ENCODE data around the gene PLEKHM2.

DNA sequence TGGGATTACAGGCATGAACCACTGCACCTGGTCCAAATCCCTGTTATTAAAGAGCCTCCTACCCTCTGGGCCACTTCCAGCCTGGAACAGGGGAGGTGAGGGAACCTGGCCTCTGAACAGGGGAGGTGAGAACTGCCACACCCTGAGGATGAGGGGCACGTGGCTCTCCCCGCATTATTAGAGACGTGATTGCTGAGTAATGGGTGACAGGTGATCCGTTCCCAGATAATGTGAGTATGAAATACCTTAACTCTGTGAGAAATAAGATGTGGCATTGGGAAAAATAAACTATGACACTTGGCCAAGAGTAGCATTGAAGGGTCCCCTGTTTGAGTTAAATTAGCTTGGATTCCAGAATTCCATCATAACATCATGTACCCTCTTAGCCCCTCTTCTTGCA lies 38.3 kb downstream of the PLEKHM2 start:
- TF ChIP-seq, protein P1, sequence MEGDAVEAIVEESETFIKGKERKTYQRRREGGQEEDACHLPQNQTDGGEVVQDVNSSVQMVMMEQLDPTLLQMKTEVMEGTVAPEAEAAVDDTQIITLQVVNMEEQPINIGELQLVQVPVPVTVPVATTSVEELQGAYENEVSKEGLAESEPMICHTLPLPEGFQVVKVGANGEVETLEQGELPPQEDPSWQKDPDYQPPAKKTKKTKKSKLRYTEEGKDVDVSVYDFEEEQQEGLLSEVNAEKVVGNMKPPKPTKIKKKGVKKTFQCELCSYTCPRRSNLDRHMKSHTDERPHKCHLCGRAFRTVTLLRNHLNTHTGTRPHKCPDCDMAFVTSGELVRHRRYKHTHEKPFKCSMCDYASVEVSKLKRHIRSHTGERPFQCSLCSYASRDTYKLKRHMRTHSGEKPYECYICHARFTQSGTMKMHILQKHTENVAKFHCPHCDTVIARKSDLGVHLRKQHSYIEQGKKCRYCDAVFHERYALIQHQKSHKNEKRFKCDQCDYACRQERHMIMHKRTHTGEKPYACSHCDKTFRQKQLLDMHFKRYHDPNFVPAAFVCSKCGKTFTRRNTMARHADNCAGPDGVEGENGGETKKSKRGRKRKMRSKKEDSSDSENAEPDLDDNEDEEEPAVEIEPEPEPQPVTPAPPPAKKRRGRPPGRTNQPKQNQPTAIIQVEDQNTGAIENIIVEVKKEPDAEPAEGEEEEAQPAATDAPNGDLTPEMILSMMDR (conservative IDR thresholded peaks at IDR 0.05; ENCODE audit: low read depth, low read length) = no peak
- no peak for TF ChIP-seq EZH2 (IDR thresholded peaks at IDR 0.05; ENCODE audit: borderline replicate concordance, low read depth, low read length, poor library complexity, severe bottlenecking)

All from A673 (cell line).